Suprapubic skin (tissue), 4 donors: Measurements from ENCODE around the gene REM2.

Experiments used
- EP300 ChIP-seq: sonication (generic); formaldehyde crosslinking; IDR thresholded peaks from one replicate; pipeline ENCODE4 v1.6.1; 2017; ENCODE audit warnings: antibody characterized with exemption
- POLR2A ChIP-seq, 2 donors: fragments of 450-650 bp; IDR thresholded peaks; one replicate each; pipeline ENCODE4 v1.6.1; 2017; ENCODE audit warnings: antibody characterized with exemption in 2 of 2, mild to moderate bottlenecking in 2 of 2, moderate library complexity in 2 of 2
- POLR2AphosphoS5 ChIP-seq, 3 donors: sonication (generic); formaldehyde crosslinking; IDR thresholded peaks; one replicate each; pipeline ENCODE4 v1.6.1; 2017; ENCODE audit warnings: antibody characterized with exemption in 3 of 3
- TF ChIP-seq, protein P1 (sequence below), 2 donors: fragments of 200-600 bp in 1 of 2; fragments of 450-650 bp in 1 of 2; sonication (generic) in 1 of 2; IDR thresholded peaks; one replicate each; pipeline ENCODE4 v1.5.1; 2016 to 2019; ENCODE audit warnings: antibody characterized with exemption in 2 of 2, mild to moderate bottlenecking in 1 of 2, moderate library complexity in 1 of 2

DNA sequence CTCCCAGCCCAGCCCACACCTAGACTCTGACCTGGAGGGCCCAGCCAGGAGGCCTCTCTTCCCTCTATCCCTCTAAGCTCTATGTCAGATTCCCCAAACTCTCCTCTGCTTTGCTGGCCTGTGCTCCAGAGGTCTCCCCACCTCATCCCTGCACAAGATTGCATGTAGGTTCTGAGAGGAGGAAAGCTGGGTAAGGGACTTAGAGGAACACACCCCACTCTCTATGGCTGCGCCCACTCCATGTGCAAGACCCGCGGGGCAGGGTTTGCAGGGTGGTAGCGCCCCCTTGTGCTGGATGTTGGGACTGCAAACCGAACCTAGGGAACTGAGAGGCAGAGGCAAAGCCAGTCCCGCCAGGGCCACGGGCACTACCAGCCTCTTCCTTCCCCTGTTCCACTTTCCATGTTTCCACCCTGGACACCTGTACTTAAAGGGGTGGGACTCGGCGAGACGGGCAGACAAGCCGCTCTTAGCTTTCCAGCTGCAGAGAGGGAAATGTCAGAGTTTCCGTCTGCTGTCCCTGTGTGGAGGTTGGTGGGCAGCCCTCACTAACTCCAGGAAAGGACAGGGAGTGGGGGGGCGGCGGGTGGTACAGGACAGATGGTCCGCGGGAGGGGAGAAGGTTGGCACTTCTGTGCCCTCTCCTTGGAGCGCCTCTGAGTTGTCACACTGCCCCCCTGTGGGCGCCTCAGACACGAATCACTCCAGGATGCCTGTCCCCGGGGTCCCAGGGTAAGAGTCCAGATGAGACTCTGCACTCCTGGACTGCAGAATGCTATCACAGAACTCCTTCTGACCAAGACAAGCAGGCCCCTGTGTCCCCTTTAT, 29.9 kb upstream of the REM2 start:
- TF ChIP-seq, protein P1, sequence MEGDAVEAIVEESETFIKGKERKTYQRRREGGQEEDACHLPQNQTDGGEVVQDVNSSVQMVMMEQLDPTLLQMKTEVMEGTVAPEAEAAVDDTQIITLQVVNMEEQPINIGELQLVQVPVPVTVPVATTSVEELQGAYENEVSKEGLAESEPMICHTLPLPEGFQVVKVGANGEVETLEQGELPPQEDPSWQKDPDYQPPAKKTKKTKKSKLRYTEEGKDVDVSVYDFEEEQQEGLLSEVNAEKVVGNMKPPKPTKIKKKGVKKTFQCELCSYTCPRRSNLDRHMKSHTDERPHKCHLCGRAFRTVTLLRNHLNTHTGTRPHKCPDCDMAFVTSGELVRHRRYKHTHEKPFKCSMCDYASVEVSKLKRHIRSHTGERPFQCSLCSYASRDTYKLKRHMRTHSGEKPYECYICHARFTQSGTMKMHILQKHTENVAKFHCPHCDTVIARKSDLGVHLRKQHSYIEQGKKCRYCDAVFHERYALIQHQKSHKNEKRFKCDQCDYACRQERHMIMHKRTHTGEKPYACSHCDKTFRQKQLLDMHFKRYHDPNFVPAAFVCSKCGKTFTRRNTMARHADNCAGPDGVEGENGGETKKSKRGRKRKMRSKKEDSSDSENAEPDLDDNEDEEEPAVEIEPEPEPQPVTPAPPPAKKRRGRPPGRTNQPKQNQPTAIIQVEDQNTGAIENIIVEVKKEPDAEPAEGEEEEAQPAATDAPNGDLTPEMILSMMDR (IDR thresholded peaks at IDR 0.05), result peak; percentile 90 to 93
- TF ChIP-seq POLR2A (IDR thresholded peaks at IDR 0.05), result no peak
- TF ChIP-seq EP300, result no peak
- TF ChIP-seq POLR2AphosphoS5 (IDR thresholded peaks at IDR 0.05), result no peak
